ENCODE measurements around the gene ANKRD11.
A peak's percentile ranks its signal among the peaks of the same experiment; 100 is the strongest.
"Not testable (repeated sequence)": the region's sequence is repeated elsewhere in the genome, so short reads cannot be mapped to it uniquely, and the experiment has no call there.

The ANKRD11 gene

DNA sequence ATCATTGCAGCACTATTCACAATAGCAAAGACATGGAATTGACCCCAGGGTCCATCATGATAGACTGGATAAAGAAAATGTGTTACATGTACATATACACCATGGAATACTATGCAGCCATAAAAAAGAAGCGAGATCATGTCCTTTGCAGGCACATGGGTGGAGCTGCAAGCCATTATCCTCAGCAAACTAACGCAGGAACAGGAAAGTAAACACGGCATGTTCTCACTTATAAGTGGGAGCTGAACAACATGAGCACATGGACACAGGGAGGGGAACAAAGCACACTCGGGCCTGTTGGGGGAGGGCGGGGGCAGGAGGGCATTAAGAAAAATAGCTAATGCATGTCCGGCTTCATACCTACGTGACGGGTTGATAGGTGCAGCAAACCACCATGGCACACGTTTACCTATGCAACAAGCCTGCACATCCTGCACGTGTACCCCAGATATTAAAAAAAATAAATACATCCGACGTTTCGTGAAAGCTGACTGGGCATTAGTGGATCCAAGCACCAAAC is 243.9 kb downstream of the ANKRD11 start:
- TF ChIP-seq, protein P1, sequence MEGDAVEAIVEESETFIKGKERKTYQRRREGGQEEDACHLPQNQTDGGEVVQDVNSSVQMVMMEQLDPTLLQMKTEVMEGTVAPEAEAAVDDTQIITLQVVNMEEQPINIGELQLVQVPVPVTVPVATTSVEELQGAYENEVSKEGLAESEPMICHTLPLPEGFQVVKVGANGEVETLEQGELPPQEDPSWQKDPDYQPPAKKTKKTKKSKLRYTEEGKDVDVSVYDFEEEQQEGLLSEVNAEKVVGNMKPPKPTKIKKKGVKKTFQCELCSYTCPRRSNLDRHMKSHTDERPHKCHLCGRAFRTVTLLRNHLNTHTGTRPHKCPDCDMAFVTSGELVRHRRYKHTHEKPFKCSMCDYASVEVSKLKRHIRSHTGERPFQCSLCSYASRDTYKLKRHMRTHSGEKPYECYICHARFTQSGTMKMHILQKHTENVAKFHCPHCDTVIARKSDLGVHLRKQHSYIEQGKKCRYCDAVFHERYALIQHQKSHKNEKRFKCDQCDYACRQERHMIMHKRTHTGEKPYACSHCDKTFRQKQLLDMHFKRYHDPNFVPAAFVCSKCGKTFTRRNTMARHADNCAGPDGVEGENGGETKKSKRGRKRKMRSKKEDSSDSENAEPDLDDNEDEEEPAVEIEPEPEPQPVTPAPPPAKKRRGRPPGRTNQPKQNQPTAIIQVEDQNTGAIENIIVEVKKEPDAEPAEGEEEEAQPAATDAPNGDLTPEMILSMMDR (conservative IDR thresholded peaks at IDR 0.05; ENCODE audit: low read depth, low read length) = no peak
- peak; percentile 28 for DNase-seq (ENCODE audit: low read depth)
- peak overlapping the region; percentile 48 for H3K4me3 ChIP-seq (ENCODE audit: low read depth, low read length)

DNA sequence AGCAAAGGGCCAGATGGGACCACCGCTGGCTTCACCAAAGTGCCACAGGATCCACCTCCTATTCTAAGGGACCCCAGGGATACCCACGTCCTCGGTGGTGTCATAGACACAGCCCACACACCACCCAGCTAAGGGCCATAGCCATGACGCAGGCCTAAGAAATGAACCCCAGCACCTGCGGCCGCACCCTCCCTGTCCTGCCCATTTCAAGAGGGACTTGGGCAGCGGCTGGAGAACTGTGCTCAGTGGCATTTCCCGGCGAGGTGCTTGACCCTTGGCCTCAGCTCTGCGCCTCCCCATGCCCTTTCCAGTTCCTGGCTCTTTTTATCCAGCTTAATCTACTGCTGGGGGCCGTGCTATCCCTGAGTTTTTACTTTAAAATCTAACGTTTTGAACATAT is 245.6 kb downstream of the ANKRD11 start:
- no peak overlapping the region for H3K4me3 ChIP-seq (ENCODE audit: low read depth, low read length)
- no peak for DNase-seq (ENCODE audit: low read depth)
- TF ChIP-seq, protein P1 (conservative IDR thresholded peaks at IDR 0.05; ENCODE audit: low read depth, low read length) = no peak

DNA sequence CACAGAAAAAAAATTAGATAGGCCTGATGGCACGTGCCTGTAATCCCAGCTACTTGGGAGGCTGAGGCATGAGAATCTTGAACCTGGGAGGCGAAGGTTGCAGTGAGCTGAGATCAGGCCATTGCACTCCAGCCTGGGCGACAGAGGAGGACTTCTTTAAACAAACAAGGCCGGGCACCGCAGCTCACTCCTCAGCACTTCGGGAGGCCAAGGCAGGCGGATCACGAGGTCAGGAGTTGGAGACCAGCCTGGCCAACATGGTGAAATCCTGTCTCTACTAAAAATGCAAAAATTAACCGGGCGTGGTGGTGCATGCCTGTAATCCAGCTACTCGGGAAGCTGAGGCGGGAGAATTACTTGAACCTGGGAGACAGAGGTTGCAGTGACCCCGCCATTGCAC is 246.1 kb downstream of the ANKRD11 start:
- H3K4me3 ChIP-seq (ENCODE audit: low read depth, low read length); DNase-seq (ENCODE audit: low read depth): not testable (repeated sequence)

DNA sequence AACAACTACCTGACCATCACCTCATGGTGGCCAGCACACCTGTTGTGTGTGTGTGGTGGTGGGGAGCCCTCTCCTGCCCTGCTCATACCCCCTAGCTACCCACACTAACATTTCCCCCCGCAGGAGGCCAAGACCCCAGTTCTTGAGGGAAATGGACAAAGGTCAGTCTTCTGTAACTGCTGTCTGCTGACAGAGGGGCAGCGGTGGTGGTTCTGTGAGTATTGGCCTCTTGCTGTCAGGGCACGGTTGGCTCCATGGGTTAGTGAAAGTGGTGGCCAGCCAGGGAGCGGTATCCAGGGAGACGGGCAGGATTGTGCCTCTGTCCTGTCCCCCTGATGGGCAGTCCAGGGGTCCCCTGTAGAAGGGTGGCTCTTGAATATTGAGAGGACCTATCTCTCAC is 246.7 kb downstream of the ANKRD11 start:
- no peak for DNase-seq (ENCODE audit: low read depth)
- TF ChIP-seq, protein P1 (conservative IDR thresholded peaks at IDR 0.05; ENCODE audit: low read depth, low read length) = no peak
- H3K4me3 ChIP-seq (ENCODE audit: low read depth, low read length) = no peak overlapping the region

DNA sequence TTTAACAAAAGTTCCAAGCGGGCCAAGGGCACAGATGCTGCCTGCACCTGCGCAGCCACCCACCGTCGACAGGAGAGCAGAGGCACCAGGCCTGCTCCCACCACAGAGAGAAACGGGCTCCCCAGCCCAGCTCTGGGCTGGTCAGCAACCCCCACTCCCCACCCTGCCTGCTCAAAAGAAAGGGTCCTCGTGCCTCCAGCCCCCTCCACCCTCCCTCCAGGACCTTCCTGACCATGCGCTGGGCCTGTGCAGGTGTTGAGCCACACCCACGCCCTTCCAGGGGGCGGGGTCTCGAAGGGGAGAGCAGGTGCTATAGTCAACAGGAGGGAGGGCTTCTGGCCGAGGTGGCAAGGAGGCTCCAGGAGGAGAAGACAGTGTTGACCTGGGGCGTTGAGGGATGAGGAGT is 247.6 kb downstream of the ANKRD11 start:
- TF ChIP-seq, protein P1 (conservative IDR thresholded peaks at IDR 0.05; ENCODE audit: low read depth, low read length) = no peak
- no peak for DNase-seq (ENCODE audit: low read depth)
- H3K4me3 ChIP-seq (ENCODE audit: low read depth, low read length) = no peak overlapping the region

DNA sequence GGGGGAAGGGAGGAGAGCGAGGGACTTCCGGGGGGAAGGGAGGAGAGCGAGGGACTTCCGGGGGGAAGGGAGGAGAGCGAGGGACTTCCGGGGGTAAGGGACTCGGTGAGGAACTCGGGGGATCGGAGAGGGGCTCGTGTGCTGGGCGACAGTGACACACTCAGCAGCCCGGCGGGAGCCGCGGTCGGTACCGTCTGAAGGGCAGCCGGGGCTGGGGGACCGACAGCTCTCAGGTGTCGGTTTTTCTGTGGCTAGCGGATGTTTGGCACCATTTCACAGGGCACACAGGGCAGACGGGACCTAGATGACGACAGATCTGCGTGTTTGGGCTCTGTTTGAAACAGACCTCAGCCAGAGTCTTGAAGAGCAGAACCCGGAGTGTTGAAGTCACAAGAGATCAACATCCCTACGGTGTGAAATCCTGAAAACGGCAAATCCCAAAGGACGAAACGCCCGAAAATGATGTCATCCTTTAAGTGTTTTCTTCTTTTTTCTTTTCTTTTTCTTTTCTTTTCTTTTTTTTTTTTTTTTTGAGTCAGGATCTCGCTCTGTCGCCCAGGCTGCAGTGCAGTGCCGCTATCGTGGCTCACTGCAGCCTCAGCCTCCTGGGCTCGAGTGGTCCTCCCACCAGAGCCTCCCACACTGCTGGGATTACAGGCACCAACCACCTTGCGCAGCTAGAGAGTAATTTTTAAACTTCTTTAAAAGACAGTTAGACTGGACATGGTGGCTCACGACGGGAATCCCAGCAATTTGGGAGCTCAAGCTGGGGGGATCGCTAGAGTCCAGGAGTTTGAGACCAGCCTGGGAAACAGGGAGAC is 249.0 kb downstream of the ANKRD11 start:
- TF ChIP-seq, protein P1 (conservative IDR thresholded peaks at IDR 0.05; ENCODE audit: low read depth, low read length) = no peak

DNA sequence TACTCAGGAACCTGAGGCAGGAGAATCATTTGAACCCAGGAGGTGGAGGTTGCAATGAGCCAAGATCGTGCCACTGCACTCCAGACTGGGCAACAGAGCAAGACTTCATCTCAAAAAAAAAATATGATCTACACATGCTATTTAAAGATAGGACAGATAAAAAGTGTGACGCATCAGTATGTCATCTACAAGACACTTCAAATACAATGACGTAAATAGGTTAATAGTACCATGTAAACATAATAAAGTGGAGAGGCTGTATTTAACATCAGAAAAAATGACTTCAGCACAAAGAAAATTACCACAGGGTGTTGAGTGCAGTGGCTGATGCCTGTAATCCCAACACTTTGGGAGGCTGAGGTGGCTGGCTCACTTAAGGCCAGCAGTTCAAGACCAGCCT is 252.6 kb downstream of the ANKRD11 start:
- DNase-seq (ENCODE audit: low read depth) = no peak
- TF ChIP-seq, protein P1 (conservative IDR thresholded peaks at IDR 0.05; ENCODE audit: low read depth, low read length) = no peak
- H3K4me3 ChIP-seq (ENCODE audit: low read depth, low read length) = no peak overlapping the region

More for the DNA sequence above, 249.0 kb downstream of the ANKRD11 start:
- peak overlapping the region; percentile 75 for H3K4me3 ChIP-seq (ENCODE audit: low read depth, low read length)
- peak; percentile 82 for DNase-seq (ENCODE audit: low read depth)

Measured in choroid plexus epithelial cell (primary cell).